Body of pancreas (tissue), 4 donors: ENCODE results near the gene DESI1.

Experiments used
- CTCF ChIP-seq, 7 experiments: fragments of 450-650 bp in 4 of 7; fragments of 200-600 bp in 3 of 7; sonication (generic) in 3 of 7; IDR thresholded peaks; one replicate each; pipeline ENCODE4 v1.5.1; 2016 to 2019; ENCODE audit warnings: antibody characterized with exemption in 7 of 7
- POLR2A ChIP-seq, 3 donors: fragments of 450-650 bp; IDR thresholded peaks; one replicate each; pipeline ENCODE4 v1.6.1; 2016; ENCODE audit warnings: antibody characterized with exemption in 3 of 3, mild to moderate bottlenecking in 2 of 3

GRCh38 chr22:41642331-41643110 lies 21.7 kb upstream of the DESI1 start:
- TF ChIP-seq POLR2A (IDR thresholded peaks at IDR 0.05) (no peak), CTCF (IDR thresholded peaks at IDR 0.05) (no peak)
